PC-3 (cell line): ENCODE data around the gene GRHL3.

ENCODE experiments used
- CTCF ChIP-seq: fragments of 300-600 bp; sonication (generic); conservative IDR thresholded peaks from 2 replicates; pipeline ENCODE4 v1.5.1; 2017; ENCODE audit warnings: antibody characterized with exemption, low read depth, mild to moderate bottlenecking, low read length
- EZH2 ChIP-seq: fragments of 300-600 bp; sonication (generic); IDR thresholded peaks from one replicate; pipeline ENCODE4 v1.6.1; 2017; ENCODE audit warnings: antibody characterized with exemption, mild to moderate bottlenecking, low read length; ENCODE audit not compliant: unreplicated experiment
- EZH2phosphoT487 ChIP-seq: fragments of 300-600 bp; sonication (generic); IDR thresholded peaks from 2 replicates; pipeline ENCODE4 v1.6.1; 2018; ENCODE audit warnings: mild to moderate bottlenecking, antibody characterized with exemption, low read length, borderline replicate concordance

- TF ChIP-seq CTCF (no peak), EZH2phosphoT487 (no peak), EZH2 (no peak)
Observed at GRCh38 chr1:24345334-24345733, 26.2 kb downstream of the GRHL3 start.
